Testis (tissue), 3 donors: ENCODE results near the gene GUCA2B. TPM values are rescaled to one million over a fixed set of nuclear protein-coding genes. Genes with fewer than 3 reads are reported as not detected.
A peak's percentile ranks its signal among the peaks of the same experiment; 100 is the strongest.

ENCODE experiments used
- DNase-seq: peaks from one replicate; pipeline ENCODE4 v3.0.0-alpha.2; 2019
- H3K27ac ChIP-seq, 2 donors: fragments of 200-600 bp; sonication (generic); one replicate each; pipeline ENCODE4 v1.5.1; 2019
- H3K27me3 ChIP-seq: fragments of 200-600 bp; sonication (generic); one replicate; pipeline ENCODE4 v1.5.1; 2019
- H3K36me3 ChIP-seq: fragments of 200-600 bp; sonication (generic); one replicate; pipeline ENCODE4 v1.5.1; 2017; ENCODE audit warnings: low read depth; ENCODE audit errors: missing control alignments
- H3K4me1 ChIP-seq: fragments of 200-600 bp; sonication (generic); one replicate; pipeline ENCODE4 v1.5.1; 2019
- H3K4me3 ChIP-seq, 2 donors: fragments of 200-600 bp; sonication (generic); one replicate each; pipeline ENCODE4 v1.5.1; 2017 to 2019
- H3K9me3 ChIP-seq: fragments of 200-600 bp; sonication (generic); one replicate; pipeline ENCODE4 v1.5.1; 2017
- CTCF ChIP-seq, 3 experiments: fragments of 450-650 bp in 2 of 3; fragments of 200-600 bp in 1 of 3; sonication (generic) in 1 of 3; IDR thresholded peaks; one replicate each; pipeline ENCODE4 v1.5.1; 2016 to 2019; ENCODE audit warnings: antibody characterized with exemption in 3 of 3, mild to moderate bottlenecking in 2 of 3, moderate library complexity in 1 of 3
- POLR2A ChIP-seq: fragments of 450-650 bp; IDR thresholded peaks from one replicate; pipeline ENCODE4 v1.6.1; 2017; ENCODE audit warnings: antibody characterized with exemption, mild to moderate bottlenecking, moderate library complexity
- WGBS, 2 donors: methylation state at CpG; one replicate each; pipeline ENCODE4 v1.1.5; 2018; 5-methylcytosine and 5-hydroxymethylcytosine counted together
- intact Hi-C: fragments of 100-400 bp; cut with DNase I; formaldehyde crosslinking; loops from one replicate; pipeline ENCODE4 v1.15.1; 2023; ENCODE audit warnings: low total_unique reads
- polyA plus RNA-seq: library from polyadenylated mRNA; stranded (reverse); fragments of 350-450 nt; fragmentation: Illumina TruSeq; extraction: RNeasy Lipid Tissue Mini Kit (QIAGEN cat#74804); gene quantifications from one replicate; pipeline ENCODE4 v1.2.3, GENCODE V29; 2014; ENCODE audit warnings: low read depth, low replicate concordance; ENCODE audit not compliant: insufficient read depth
- total RNA-seq, 2 donors: library from RNA; depleted of rRNA; stranded (reverse); fragments of >200 nt; gene quantifications; one replicate each; pipeline ENCODE4 v1.2.3, GENCODE V29; 2016

Gene GUCA2B
- total and polyA plus RNA-seq, 3 donors from 2014 or later = not detected

DNA sequence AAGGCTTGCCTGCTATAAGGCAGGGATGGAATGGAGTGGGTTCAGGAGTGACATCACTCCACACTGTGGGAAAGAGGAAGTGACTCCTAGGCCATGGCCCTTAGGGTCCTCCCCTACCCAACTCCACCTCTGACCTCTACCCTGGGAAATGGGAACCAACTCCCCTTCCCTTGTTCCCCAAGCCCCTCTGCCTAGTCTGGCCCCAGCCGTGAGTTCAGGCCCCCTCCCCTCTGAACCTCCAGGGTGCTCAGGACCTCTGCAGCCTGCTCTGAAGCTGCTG is 15.1 kb downstream of the GUCA2B start:
- peaks cover 29% of the 10 kb centered on the region for H3K4me1 ChIP-seq
- no peak for DNase-seq
- H3K36me3 ChIP-seq = no peaks in the 10 kb centered on the region
- no peaks in the 10 kb centered on the region for H3K9me3 ChIP-seq
- WGBS, 2 donors = 40 to 64% methylated on average over 1 of the region's 1 CpG
- no peaks in the 10 kb centered on the region for H3K27me3 ChIP-seq
- H3K4me3 ChIP-seq = no peak overlapping the region
- intact Hi-C loops = no loop called here
- TF ChIP-seq CTCF (IDR thresholded peaks at IDR 0.05) (no peak), POLR2A (no peak)
- H3K27ac ChIP-seq = no peak overlapping the region

- H3K9me3 ChIP-seq = no peaks in the 10 kb centered on the region
- H3K4me1 ChIP-seq = peaks cover 33% of the 10 kb centered on the region
- no peaks in the 10 kb centered on the region for H3K27me3 ChIP-seq
- no peak overlapping the region for H3K4me3 ChIP-seq
- WGBS, 2 donors = 97 to 100% methylated on average over 2 to 3 of the region's 3 CpGs
- H3K36me3 ChIP-seq = no peaks in the 10 kb centered on the region
- no peak for DNase-seq
- no peak overlapping the region for H3K27ac ChIP-seq
- intact Hi-C loops = no loop called here
- TF ChIP-seq CTCF (IDR thresholded peaks at IDR 0.05) (no peak), POLR2A (no peak)
These were observed 15.6 kb downstream of the GUCA2B start for GRCh38 chr1:42168763-42169162.

DNA sequence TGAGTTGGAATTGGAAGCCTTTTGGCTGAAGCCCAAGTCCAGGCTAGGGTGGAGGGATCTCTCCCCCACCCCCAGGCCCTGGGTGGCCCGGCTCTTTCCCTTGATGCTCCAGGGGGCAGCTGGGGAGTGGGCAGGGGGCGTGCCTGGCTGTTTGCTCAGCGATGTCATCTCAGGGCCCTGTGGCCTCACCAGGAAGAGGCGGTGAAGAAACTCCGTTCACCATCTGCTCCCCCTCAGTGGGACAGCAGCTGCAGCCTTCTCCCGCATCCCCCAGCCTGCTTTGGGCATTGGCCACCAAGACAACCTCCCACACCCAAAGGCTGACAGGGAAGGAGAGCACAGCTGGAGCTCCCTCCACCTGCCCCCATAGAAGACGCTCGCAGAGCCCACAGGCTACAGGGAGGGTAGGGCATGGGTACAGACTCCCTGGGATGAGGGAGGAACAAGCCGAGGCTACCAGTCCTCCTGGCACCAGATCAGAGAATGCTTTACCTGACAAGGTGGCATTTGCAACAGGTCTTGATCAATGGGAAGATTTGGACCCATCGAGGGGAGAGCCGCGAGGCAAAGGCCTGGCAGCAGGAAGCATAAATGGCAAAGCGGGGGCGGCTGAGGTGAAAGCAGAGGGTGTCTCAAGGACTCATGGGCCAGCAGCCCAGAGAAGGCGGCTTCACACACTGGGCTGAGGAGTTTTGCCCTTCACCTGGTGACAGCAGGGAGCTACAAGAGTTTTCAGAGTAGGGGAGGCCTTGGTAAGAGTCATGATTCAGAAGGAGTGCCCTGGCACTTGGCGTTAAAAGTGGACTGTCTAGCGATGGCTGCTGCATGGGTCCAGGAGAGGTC is 17.8 kb downstream of the GUCA2B start:
- Histone ChIP-seq H3K27me3 (no peaks in the 10 kb centered on the region), H3K9me3 (no peaks in the 10 kb centered on the region), H3K4me3 (no peak overlapping the region), H3K36me3 (no peaks in the 10 kb centered on the region), H3K27ac (no peak overlapping the region), H3K4me1 (peaks cover 29% of the 10 kb centered on the region)
- TF ChIP-seq CTCF (IDR thresholded peaks at IDR 0.05) (no peak), POLR2A (no peak)
- no peak for DNase-seq
- WGBS, 2 donors = 51 to 65% methylated on average over 16 to 17 of the region's 17 CpGs
- intact Hi-C loops = loop anchor here (10.0 kb wide), 1 partner anchor 596 kb away; no protein-coding TSS in a partner anchor

DNA sequence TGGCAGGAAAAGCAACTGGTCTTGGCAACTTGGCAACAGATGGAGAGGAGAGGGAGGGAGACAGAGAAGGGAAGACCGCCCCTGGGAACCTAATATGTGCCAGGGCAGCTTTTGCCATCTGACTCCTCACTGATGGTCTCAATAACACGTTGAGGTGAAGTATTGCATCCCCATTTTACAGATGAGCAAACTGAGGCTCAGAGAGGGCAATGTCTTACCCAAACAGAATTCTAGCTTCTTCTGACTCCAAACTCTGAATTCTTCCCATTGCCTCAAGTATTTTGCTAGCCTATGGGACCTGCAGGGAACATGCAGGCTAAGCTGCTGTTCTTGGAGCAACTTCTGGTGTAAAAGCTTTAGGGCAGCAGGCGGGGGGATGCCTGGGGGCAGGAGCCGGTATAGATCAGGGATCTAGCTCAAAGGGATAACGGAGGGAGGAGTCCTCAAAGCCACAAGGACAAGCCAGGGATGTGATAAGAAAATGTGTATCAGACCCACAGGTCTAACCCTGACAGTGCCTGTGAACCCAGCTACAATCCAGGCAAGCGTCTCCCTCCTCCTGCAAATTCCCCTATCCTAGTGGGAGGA is 18.6 kb downstream of the GUCA2B start:
- TF ChIP-seq CTCF (IDR thresholded peaks at IDR 0.05) (no peak), POLR2A (no peak)
- Histone ChIP-seq H3K4me1 (peaks cover 29% of the 10 kb centered on the region), H3K36me3 (no peaks in the 10 kb centered on the region), H3K27ac (peak overlapping the region; percentile 24 to 26), H3K27me3 (no peaks in the 10 kb centered on the region), H3K4me3 (no peak overlapping the region), H3K9me3 (no peaks in the 10 kb centered on the region)
- intact Hi-C loops = loop anchor here (10.0 kb wide), 1 partner anchor 597 kb away; no protein-coding TSS in a partner anchor
- WGBS, 2 donors = 64 to 68% methylated on average over 6 of the region's 6 CpGs
- no peak for DNase-seq
